Measurements from ENCODE around the gene SLC16A8. TPM values are rescaled to one million over a fixed set of nuclear protein-coding genes. Genes with fewer than 3 reads are reported as not detected.

SLC16A8 gene
- total and polyA plus RNA-seq, 8 donors = 0.38 to 2.1 (median 1.3) TPM

DNA sequence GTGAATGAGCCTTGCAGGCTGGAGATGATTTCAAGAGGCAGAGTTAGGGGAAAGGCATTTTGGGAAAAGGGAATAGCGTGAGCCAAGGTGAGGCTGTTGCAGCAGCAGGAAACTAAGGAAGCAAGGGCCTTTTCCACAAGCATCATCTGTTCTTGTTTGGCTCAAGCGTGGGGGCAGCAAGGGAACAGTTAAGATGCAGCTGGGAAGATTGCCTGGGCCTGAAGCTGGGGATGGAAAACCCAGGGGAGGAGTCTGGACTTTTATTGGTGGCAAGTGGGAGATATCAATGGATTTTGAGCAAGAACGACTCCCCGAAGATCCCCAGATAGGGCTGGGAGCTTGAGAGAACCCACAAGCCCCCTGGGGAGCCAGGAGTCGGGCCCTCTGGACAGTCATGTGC lies 54.1 kb downstream of the SLC16A8 start:
- peaks cover 18 to 21% of the 10 kb centered on the region in 2 donors for H3K4me1 ChIP-seq
- intact Hi-C loops (cut with DNase I) = no loop called here

DNA sequence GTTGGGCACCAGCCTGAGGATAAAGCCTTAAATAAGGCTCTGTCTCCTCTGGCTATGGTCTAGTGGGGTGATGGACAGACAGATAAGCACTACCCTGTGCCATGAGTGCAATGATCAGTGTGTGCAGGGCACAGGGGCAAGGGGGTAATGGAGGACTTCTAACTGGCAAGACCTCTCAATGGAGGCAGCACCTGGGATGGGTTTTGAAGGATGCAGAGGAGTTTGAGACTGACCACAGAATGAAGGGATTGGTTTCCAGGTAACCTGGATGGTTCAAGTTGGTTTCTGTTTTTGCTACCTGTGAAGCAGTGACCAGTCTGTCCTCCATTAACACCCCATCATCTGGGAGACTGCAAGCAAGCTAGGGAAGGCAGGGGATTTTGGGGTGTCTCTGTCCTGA lies 54.6 kb downstream of the SLC16A8 start:
- intact Hi-C loops (cut with DNase I) = no loop called here
- Histone ChIP-seq H3K9me3 (no peaks in the 10 kb centered on the region), H3K4me3 (no peak overlapping the region), H3K27me3 (no peaks in the 10 kb centered on the region), H3K4me1 (peaks cover 14 to 16% of the 10 kb centered on the region in 2 donors), H3K27ac (no peak overlapping the region), H3K36me3 (no peaks in the 10 kb centered on the region)
- ATAC-seq = no peak
- DNase-seq = no peak
- TF ChIP-seq, protein P1, sequence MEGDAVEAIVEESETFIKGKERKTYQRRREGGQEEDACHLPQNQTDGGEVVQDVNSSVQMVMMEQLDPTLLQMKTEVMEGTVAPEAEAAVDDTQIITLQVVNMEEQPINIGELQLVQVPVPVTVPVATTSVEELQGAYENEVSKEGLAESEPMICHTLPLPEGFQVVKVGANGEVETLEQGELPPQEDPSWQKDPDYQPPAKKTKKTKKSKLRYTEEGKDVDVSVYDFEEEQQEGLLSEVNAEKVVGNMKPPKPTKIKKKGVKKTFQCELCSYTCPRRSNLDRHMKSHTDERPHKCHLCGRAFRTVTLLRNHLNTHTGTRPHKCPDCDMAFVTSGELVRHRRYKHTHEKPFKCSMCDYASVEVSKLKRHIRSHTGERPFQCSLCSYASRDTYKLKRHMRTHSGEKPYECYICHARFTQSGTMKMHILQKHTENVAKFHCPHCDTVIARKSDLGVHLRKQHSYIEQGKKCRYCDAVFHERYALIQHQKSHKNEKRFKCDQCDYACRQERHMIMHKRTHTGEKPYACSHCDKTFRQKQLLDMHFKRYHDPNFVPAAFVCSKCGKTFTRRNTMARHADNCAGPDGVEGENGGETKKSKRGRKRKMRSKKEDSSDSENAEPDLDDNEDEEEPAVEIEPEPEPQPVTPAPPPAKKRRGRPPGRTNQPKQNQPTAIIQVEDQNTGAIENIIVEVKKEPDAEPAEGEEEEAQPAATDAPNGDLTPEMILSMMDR (IDR thresholded peaks at IDR 0.05) = no peak

More for the DNA sequence above, 54.1 kb downstream of the SLC16A8 start:
- ATAC-seq (no peak), DNase-seq (no peak)
- H3K9me3 ChIP-seq = no peaks in the 10 kb centered on the region
- TF ChIP-seq, protein P1 (IDR thresholded peaks at IDR 0.05) = no peak
- H3K27me3 ChIP-seq = no peaks in the 10 kb centered on the region
- no peak overlapping the region for H3K27ac ChIP-seq
- H3K36me3 ChIP-seq = no peaks in the 10 kb centered on the region
- H3K4me3 ChIP-seq = no peak overlapping the region

DNA sequence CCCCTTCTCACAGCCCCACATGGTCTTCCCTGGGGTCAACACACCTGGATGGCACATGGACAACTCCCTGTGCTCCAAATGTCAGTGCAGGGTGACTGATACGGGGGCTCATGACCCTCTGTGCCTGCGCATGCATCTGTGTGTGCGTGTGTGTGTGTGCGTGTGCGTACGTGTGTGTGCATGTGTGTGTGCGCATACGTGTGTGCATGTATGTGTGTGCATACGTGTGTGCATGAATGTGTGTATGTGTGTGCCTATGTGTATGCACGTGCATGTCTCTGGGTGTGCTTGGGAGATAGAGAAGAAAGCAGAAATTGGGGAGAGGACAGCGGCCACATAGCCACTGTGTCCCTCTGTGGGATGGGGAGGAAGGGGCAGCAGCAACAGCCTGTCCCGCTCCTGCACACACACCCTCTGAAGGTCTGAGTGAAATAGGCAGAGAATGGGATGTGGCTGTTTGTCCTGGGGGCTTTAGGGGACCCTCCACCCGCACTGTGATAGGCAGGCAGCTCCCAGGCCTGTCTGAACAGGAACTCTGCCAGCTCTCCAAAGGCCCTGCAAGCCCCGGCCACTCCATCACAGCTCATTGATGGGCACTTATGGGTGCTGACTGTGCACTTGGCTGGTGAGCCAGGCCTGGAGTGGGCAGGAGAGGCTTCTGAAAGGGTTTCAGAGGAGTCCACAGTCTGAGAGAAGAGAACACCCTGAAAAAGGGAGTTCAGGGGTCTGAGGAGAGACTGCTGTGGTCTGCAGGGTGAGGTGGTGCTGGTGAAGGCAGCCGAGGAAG lies 55.4 kb downstream of the SLC16A8 start:
- Histone ChIP-seq H3K4me1 (peaks cover 6 to 8% of the 10 kb centered on the region in 2 donors), H3K27ac (no peak overlapping the region), H3K9me3 (no peaks in the 10 kb centered on the region), H3K36me3 (no peaks in the 10 kb centered on the region), H3K27me3 (no peaks in the 10 kb centered on the region), H3K4me3 (no peak overlapping the region)
- peak in 2 of 4 donors; percentile 70 to 72 for DNase-seq
- TF ChIP-seq, protein P1 (IDR thresholded peaks at IDR 0.05) = no peak
- peak; percentile 80 for ATAC-seq
- intact Hi-C loops (cut with DNase I) = no loop called here

Other genes with a start within 250 kb of the SLC16A8 start
- gene ANKRD54, start 239.8 kb downstream of the SLC16A8 start, total RNA-seq = 10 to 100 TPM; 15.2 to 21.9 TPM
- gene ANKRD54, start 239.8 kb downstream of the SLC16A8 start, polyA plus RNA-seq (ENCODE audit: insufficient read length in 6 of 6) = 10 to 100 TPM; 16.8 to 23.5 (median 19.2) TPM
- 100 to 1,000 TPM; 310 to 378 TPM for gene EIF3L, start 234.8 kb downstream of the SLC16A8 start, total RNA-seq
- 1,000 to 10,000 TPM; 1,019 to 1,258 (median 1,177) TPM for gene EIF3L, start 234.8 kb downstream of the SLC16A8 start, polyA plus RNA-seq (ENCODE audit: insufficient read length in 6 of 6)
- gene MICALL1, start 177.9 kb downstream of the SLC16A8 start, total RNA-seq = 10 to 100 TPM; 35.8 to 36.8 TPM
- 10 to 100 TPM; 15.0 to 32.4 (median 22.3) TPM for gene MICALL1, start 177.9 kb downstream of the SLC16A8 start, polyA plus RNA-seq (ENCODE audit: insufficient read length in 6 of 6)
- under 1 TPM; 0.26 to 0.65 TPM for gene C22orf23, start 130.6 kb downstream of the SLC16A8 start, total RNA-seq
- gene C22orf23, start 130.6 kb downstream of the SLC16A8 start, polyA plus RNA-seq (ENCODE audit: insufficient read length in 6 of 6) = 1 to 10 TPM; 3.6 to 7.2 (median 4.6) TPM
- 10 to 100 TPM; 58.3 to 64.9 TPM for gene POLR2F, start 130.5 kb downstream of the SLC16A8 start, total RNA-seq
- 10 to 100 TPM; 49.2 to 66.0 (median 60.2) TPM for gene POLR2F, start 130.5 kb downstream of the SLC16A8 start, polyA plus RNA-seq (ENCODE audit: insufficient read length in 6 of 6)
- gene SOX10, start 99.6 kb downstream of the SLC16A8 start, total RNA-seq = not detected
- 1 to 10 TPM in 1 of 6 donors, under 1 TPM in 5; 0.41 to 1.0 (median 0.83) TPM for gene SOX10, start 99.6 kb downstream of the SLC16A8 start, polyA plus RNA-seq (ENCODE audit: insufficient read length in 6 of 6)
- 10 to 100 TPM; 30.9 to 39.5 TPM for gene PICK1, start 26.8 kb downstream of the SLC16A8 start, total RNA-seq
- gene PICK1, start 26.8 kb downstream of the SLC16A8 start, polyA plus RNA-seq (ENCODE audit: insufficient read length in 6 of 6) = 10 to 100 TPM; 22.8 to 33.1 (median 27.8) TPM
- under 1 TPM; 0.34 to 0.35 TPM for gene BAIAP2L2, start 26.5 kb upstream of the SLC16A8 start, total RNA-seq
- gene BAIAP2L2, start 26.5 kb upstream of the SLC16A8 start, polyA plus RNA-seq (ENCODE audit: insufficient read length in 6 of 6) = 1 to 10 TPM in 4 of 6 donors, under 1 TPM in 2; 0.66 to 1.5 (median 1.1) TPM
- 10 to 100 TPM; 30.9 to 39.0 TPM for gene PLA2G6, start 97.6 kb upstream of the SLC16A8 start, total RNA-seq
- gene PLA2G6, start 97.6 kb upstream of the SLC16A8 start, polyA plus RNA-seq (ENCODE audit: insufficient read length in 6 of 6) = 10 to 100 TPM; 29.8 to 44.1 (median 35.7) TPM
- 10 to 100 TPM; 12.1 to 17.1 TPM for gene MAFF, start 117.8 kb upstream of the SLC16A8 start, total RNA-seq
- 10 to 100 TPM in 2 of 6 donors, 1 to 10 TPM in 4; 7.0 to 16.8 (median 8.4) TPM for gene MAFF, start 117.8 kb upstream of the SLC16A8 start, polyA plus RNA-seq (ENCODE audit: insufficient read length in 6 of 6)
- 10 to 100 TPM; 84.5 to 98.3 TPM for gene TMEM184B, start 188.8 kb upstream of the SLC16A8 start, total RNA-seq
- 10 to 100 TPM; 33.7 to 43.8 (median 38.0) TPM for gene TMEM184B, start 188.8 kb upstream of the SLC16A8 start, polyA plus RNA-seq (ENCODE audit: insufficient read length in 6 of 6)
- 100 to 1,000 TPM in 1 of 2 donors, 10 to 100 TPM in 1; 95.3 to 123 TPM for gene CSNK1E, start 233.2 kb upstream of the SLC16A8 start, total RNA-seq
- gene CSNK1E, start 233.2 kb upstream of the SLC16A8 start, polyA plus RNA-seq (ENCODE audit: insufficient read length in 6 of 6) = 100 to 1,000 TPM; 161 to 209 (median 192) TPM

All from left lung (tissue), 10 donors.